Peyer's patch (tissue), 4 donors: ENCODE data around the gene N4BP2.

Experiments used
- POLR2A ChIP-seq, 2 donors: fragments of 450-650 bp; IDR thresholded peaks; one replicate each; pipeline ENCODE4 v1.5.1; 2017; ENCODE audit warnings: antibody characterized with exemption in 2 of 2, mild to moderate bottlenecking in 2 of 2, moderate library complexity in 2 of 2
- TF ChIP-seq, protein P1 (sequence below), 6 experiments: fragments of 450-650 bp in 4 of 6; fragments of 200-600 bp in 2 of 6; sonication (generic) in 1 of 6; IDR thresholded peaks; one replicate each; pipeline ENCODE4 v1.5.1; 2017 to 2019; ENCODE audit warnings: antibody characterized with exemption in 6 of 6, mild to moderate bottlenecking in 3 of 6, moderate library complexity in 1 of 6

DNA sequence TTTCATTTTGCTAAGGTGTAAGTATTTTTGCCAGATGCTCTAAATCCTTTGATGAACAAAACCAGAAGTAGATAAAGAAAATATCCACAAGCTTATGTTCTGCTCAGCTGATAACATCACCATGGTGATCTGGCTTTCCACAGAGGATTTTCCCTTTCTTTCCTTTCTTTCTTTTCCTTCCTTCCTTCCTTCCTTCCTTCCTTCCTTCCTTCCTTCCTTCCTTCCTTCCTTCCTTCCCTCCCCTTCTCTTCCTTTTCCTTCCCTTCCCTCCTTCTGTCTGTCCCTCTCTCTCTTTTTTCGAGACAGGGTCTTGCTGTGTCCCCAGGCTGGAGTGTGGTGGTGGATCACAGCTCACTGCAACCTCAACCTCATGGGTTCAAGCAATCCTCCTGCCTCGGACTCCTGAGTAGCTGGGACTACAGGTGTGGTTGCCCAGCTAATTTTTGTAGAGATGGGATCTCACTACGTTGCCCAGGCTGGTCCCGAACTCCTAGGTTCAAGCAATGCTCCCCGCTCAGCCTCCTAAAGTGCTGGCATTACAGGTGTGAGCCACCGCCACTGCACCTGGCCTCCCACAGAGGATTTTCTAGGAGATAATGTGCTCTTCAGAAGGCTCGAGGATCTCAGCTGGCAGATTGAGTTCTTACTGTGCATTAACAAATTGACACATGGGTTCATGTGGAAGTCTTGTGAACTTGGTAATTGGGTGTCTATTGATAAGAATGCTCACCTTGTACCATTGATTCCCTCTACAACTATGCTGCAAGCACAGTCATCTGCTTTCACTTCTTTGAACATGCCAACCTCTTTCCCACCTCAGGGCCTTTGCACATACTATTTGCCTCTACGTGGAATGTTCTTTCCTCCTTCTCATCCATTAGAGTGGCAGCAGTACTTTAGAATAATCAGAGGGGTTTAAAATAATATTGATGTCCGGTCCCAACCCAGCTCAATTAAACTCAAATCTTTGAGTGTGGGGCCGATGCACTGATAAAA is 138.8 kb downstream of the N4BP2 start:
- TF ChIP-seq, protein P1, sequence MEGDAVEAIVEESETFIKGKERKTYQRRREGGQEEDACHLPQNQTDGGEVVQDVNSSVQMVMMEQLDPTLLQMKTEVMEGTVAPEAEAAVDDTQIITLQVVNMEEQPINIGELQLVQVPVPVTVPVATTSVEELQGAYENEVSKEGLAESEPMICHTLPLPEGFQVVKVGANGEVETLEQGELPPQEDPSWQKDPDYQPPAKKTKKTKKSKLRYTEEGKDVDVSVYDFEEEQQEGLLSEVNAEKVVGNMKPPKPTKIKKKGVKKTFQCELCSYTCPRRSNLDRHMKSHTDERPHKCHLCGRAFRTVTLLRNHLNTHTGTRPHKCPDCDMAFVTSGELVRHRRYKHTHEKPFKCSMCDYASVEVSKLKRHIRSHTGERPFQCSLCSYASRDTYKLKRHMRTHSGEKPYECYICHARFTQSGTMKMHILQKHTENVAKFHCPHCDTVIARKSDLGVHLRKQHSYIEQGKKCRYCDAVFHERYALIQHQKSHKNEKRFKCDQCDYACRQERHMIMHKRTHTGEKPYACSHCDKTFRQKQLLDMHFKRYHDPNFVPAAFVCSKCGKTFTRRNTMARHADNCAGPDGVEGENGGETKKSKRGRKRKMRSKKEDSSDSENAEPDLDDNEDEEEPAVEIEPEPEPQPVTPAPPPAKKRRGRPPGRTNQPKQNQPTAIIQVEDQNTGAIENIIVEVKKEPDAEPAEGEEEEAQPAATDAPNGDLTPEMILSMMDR (IDR thresholded peaks at IDR 0.05), result no peak
- no peak for TF ChIP-seq POLR2A (IDR thresholded peaks at IDR 0.05)
